PC-9 (cell line): ENCODE results near the gene AQR.

Source experiments
- EZH2 ChIP-seq: fragments of 200-600 bp; sonication (generic); IDR thresholded peaks from 2 replicates; pipeline ENCODE4 v1.8.0; 2017; ENCODE audit warnings: antibody characterized with exemption, low read depth
- TF ChIP-seq, protein P1 (sequence below): fragments of 200-600 bp; sonication (generic); conservative IDR thresholded peaks from 2 replicates; pipeline ENCODE4 v1.6.1; 2017; ENCODE audit warnings: mixed run types, antibody characterized with exemption, mild to moderate bottlenecking, moderate library complexity

- TF ChIP-seq, protein P1, sequence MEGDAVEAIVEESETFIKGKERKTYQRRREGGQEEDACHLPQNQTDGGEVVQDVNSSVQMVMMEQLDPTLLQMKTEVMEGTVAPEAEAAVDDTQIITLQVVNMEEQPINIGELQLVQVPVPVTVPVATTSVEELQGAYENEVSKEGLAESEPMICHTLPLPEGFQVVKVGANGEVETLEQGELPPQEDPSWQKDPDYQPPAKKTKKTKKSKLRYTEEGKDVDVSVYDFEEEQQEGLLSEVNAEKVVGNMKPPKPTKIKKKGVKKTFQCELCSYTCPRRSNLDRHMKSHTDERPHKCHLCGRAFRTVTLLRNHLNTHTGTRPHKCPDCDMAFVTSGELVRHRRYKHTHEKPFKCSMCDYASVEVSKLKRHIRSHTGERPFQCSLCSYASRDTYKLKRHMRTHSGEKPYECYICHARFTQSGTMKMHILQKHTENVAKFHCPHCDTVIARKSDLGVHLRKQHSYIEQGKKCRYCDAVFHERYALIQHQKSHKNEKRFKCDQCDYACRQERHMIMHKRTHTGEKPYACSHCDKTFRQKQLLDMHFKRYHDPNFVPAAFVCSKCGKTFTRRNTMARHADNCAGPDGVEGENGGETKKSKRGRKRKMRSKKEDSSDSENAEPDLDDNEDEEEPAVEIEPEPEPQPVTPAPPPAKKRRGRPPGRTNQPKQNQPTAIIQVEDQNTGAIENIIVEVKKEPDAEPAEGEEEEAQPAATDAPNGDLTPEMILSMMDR, result no peak
- TF ChIP-seq EZH2, result no peak
Observed at GRCh38 chr15:34994925-34995324, 25.4 kb upstream of the AQR start.
